ENCODE results near the gene MYRIP.

- TF ChIP-seq CTCF (IDR thresholded peaks at IDR 0.05; ENCODE audit: low read depth, low read length, poor library complexity, severe bottlenecking) (no peak), EZH2phosphoT487 (IDR thresholded peaks at IDR 0.05; ENCODE audit: borderline replicate concordance, low read length) (no peak)
These were observed 445.5 kb downstream of the MYRIP start for GRCh38 chr3:40254891-40255290.

Measured in DOHH2 (cell line).